DMS53 treated with DMSO at 0.1 percent for 48 hours (cell line): Measurements from ENCODE around the gene RBFOX2.
"Not testable (repeated sequence)": the region's sequence is repeated elsewhere in the genome, so short reads cannot be mapped to it uniquely, and the experiment has no call there.

ENCODE experiments used
- DNase-seq: peaks from one replicate; lab custom pipeline; 2025; ENCODE audit not compliant: unreplicated experiment; lab: John Stamatoyannopoulos, UW

RBFOX2 gene

DNA sequence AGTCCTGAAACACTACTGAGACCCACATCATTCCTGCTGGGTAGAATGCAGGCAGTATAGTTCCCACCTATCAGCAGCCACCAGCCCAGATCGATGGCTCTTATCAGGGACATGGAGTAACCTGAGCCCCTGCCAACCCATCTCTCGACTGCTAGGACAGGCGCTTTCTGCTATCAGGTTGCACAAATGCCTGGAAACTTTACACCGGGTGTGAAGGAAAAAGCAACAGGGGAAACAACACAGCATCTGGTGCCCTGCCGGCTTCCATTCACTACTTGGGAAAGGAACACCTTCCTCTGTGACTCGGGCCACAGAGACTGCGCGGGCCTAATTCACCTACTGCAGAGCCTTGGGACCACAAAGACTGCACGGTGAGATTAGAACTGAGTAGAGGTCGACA is 18.5 kb downstream of the RBFOX2 start:
- no peak for DNase-seq

DNA sequence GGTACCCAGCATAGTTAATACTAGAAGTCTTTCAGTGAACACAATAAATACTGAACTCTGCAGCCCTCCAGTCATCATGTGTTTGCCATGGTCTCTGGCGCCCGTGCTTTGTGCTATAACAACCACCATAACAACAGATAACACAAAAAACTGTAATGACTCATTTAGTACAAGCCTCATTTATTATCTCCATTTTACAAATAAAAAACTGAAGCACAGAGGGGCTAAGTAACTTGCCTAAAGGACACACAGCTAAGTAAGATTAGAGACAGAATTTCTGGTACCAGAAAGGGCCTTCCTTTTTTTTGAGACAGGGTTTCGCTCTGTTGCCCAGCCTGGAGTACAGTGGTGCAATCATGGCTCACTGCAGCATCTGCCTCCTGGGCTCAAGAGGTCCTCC is 19.5 kb downstream of the RBFOX2 start:
- no peak for DNase-seq

DNA sequence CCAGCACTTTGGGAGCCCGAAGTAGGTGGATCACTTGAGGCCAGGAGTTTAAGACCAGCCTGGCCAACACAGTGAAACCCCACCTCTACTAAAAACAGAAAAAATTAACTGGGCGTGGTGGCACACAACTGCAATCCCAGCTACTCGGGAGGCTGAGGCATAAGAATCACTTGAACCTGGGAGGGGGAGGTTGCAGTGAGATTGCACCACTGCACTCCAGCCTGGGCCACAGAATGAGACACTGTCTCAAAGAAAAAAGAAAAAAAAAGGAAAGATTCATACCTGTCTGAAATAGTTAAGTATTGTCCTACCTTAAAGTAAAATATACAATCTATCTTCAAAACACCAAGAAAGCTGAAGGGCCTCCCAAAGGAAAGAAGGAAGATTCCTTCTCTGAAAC is 20.1 kb downstream of the RBFOX2 start:
- DNase-seq: no peak

DNA sequence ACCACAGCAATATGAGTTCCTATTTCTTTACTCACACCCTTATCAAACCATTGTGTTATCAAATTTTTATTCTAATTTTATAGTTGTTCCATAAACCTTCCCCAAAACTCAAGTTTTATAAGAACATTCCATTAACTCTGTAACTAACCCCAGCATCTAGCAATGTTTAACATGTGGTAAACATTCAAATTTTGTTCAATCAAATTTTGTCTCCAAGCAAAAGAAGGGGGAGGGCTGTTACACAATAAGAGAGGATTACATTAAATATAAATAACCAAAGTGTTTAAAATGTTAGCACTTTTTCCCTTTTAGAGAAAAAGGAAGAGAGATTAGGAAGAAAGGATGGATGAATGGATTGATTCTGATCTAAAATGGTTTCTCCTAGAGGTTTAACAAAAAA is 20.5 kb downstream of the RBFOX2 start:
- DNase-seq: no peak

DNA sequence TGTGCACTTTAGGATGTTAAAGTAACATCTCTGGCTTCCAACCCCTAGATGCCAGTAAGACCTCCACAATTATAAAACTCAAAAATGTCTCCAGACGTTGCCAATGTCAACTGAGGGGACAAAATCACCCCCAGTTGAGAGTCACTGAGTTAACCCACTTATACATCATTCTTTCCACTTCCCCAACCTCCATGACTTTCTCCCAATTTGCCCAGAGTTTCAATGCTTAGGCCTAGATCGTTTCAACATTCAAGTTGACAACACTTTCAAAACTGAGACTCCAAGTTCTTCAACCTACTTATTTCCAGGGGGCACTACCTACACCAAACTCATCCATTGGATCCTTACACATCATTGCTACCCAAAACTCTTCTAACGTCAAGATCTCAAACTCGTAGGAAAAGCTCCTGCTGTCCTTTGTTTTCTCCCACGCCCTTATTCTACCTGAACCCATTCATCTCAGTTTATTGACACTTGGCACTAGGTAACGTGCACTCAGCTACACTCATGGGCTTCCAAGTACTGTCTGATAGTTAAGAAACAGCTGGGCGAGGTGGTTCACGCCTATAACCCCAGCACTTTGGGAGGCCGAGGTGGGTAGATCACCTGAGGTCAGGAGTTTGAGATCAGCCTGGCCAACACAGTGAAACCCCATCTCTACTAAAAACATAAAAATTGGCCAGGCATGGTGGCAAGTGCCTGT is 24.5 kb downstream of the RBFOX2 start:
- no peak for DNase-seq

DNA sequence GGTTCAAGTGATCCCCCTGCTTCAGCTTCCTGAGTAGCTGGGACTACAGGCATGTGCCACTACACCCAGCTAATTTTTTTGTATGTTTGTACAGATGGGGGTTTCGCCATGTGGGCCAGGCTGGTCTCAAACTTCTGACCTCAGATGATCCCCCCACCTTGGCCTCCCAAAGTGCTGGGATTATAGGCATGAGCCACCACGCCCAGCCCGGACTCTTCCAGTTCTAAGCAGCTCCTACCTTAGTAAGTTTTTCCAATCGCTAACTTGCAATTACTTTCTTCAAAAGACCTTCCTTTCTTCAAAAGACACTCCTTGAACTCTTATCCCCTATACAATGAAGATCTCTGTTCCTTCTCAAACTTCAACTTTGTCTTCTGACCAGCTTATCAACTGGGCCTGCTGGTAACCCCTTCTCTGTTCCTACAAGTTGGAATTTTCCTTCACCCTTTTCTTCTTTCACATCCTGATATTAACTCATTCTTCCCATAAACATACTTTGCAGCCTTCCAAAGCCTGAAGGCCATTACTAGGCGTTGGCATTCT is 25.8 kb downstream of the RBFOX2 start:
- no peak for DNase-seq

DNA sequence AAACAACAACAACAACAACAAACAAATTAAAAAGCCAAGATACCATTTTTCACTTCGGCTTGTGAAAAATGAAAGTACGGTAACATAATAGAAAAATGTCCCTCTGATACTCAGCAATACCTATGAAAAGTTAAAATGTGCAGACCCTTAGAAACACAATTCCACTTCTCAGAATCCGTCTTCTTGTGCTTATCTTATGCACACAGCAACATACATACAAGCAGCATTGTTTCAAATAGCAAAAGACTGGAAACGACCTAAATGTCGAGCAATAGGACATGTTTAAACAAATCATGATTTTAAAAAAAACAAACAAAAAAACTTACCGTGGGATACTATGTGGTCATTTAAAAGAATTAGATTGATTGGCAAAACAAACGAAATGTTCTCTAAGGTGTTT is 26.5 kb downstream of the RBFOX2 start:
- DNase-seq: no peak

DNA sequence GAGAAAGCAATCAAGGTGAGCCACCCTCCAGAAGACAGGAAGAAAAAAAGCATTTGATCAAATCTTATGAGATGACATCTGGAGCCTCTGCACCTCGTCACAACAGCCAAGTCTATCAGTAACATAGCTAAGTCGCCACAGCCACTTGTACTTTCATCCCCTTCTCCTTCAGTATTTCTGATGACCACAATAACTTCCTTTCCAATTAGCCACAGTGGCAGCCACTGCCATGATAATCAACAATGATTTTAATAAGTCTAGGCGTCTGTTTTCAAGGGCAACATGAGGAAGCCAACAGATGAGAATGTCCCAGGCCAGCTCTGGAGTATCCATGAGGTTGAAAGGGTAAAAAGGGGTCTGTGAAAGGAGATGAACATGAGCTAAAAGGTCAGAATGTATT is 29.9 kb downstream of the RBFOX2 start:
- no peak for DNase-seq

DNA sequence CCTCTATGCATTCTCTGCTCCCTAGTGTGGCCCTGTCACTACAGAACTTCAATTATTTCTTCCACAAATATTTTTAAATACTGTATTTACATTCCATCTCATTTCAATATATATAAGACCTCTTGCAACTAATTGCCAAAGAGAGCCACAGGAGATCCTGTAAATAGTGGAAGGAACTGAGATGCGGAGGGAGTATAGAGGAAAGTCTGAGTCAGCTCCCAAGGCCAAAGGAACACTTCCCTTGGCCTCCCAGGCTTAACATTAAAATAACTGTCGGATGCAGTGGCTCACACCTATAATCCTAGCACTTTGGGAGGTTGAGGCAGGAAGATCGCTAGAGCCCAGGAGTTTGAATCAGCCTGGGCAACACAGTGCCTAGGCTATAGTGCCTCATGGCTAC is 31.2 kb downstream of the RBFOX2 start:
- no peak for DNase-seq

DNA sequence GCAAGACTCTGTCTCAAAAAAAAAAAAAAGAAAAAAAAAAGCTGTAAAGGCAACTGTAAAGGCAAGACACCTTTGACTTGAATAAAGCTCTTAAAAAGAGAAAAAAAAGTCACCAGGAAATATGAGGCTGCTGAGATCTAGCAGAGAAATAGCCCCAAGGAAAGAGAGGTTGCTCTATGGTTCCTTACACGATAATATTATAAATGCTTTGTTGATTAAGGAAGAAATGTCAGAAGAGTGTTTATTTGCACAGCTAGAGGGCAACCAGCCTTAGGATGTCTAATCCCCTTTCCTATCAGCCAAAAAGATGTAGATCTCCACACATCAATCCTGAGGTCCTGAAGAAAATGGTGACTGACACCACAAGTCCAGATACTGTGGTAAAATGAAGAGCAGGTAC is 32.0 kb downstream of the RBFOX2 start:
- no peak for DNase-seq

DNA sequence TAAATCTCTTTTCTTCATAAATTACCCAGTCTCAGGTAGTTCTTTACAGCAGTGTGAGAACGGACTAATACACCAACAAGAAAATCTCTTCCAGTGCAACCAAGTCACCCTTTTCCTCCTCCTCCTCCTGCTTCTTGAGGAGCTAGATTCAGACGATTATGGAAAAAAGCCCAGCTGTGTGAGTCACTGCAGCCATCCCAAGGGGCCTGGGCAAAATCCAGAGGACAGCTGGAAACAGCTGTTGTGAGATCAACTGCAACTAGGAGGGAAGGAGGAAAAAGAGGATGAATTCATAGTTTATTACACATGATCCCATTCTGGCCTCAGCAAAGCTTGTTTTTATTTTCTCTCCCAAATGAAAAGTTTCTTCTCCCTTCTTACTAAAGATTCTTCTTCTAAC is 32.9 kb downstream of the RBFOX2 start:
- DNase-seq: no peak

DNA sequence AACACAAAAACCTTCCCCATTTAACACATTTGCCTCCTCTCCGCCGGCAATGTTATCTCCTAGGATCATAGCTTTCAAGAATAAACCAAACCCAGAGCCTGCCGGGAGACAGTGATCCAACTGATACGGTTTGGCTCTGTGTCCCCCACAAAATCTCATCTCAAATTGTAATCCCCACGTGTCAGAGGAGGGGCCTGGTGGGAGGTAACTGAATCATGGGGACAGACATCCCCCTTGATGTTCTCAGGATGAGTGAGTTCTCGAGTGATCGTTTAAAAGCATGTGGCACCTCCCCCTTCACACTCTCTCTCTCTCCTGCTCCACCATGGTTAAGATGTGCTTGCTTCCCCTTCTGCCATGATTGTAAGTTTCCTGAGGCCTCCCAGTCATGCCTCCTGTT is 33.3 kb downstream of the RBFOX2 start:
- no peak for DNase-seq

DNA sequence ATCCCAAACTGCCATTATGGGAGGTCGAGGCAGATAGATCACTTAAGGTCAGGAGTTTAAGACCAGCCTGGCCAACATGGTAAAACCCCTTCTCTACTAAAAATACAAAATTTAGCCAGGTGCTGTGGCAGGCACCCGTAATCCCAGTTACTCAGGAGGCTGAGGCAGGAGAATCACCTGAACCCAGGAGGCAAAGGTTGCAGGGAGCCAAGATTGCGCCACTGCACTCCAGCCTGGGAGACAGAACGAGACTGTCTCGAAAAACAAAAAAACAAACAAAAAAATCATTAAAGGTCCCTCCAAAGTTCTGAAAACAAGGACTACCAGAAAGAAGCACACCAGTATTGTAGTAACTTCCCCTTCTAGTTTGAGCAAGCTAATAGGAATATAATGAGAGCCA is 34.9 kb downstream of the RBFOX2 start:
- DNase-seq: not testable (repeated sequence)

DNA sequence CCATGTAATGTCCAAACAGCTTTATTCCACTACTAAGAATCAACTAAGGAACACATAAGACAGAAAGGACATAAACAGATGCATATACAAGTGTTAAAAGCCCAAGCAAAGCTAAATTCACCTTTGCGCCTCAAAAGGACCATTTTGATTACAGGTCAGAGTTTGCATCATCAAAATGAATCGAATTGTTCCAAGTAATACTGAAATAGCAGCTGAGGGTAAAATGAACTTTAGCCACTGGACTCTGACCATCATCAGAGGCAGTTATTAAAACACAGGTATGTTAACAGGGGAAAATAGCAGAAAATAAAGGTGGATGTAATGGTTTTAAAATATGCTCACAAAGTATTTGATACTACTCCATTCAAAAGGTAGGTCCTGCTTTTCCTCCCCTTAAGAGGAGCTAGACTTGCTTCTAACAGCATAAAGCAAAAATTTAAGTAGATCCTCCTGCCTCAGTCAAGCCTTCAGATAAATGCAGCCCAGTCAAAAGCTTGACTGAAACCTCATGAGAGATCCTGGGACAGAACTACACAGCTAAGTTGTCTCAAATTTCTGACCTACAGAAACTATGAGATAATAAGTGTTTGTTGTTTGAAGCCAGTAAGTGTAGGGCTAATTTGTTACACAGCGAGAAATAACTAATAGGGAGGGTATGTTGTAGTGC is 35.4 kb downstream of the RBFOX2 start:
- no peak for DNase-seq

DNA sequence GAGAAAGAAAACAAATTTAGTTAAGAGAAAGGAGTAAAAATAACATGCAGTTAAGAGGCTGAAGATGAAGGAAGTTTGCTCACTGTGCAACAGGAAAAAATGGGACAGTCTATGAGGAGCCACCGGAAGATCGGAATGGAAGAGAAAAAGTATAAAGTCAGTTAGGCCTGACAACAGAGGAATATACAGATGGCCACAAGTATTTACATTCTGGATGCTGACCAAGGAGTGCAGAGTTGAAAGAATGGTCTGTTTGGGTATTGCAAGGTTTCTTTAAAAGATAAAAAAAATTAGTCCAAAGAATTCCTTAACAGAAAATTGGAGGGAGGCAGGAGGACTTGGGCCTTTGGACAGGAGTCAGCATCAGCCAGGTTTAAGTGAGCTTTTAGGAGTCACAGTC is 37.5 kb downstream of the RBFOX2 start:
- no peak for DNase-seq

DNA sequence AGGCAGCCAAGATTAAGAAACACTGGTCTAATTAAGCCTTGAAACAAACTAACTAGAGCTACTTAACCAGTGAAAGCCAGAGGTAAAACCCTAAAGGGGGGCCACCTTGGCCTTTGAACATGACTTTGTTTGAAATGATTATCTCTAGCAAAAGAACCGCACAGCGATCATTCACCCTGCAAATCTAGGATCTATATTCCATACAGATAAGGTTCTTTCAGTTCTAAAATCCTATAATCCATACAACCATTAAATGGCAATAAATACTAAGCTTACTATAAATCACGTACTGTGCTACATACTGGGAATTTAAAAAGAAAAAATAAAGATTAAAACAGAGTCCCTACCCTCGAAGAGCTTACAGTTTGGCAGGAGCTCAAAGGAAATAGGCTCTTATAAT is 40.6 kb downstream of the RBFOX2 start:
- no peak for DNase-seq

DNA sequence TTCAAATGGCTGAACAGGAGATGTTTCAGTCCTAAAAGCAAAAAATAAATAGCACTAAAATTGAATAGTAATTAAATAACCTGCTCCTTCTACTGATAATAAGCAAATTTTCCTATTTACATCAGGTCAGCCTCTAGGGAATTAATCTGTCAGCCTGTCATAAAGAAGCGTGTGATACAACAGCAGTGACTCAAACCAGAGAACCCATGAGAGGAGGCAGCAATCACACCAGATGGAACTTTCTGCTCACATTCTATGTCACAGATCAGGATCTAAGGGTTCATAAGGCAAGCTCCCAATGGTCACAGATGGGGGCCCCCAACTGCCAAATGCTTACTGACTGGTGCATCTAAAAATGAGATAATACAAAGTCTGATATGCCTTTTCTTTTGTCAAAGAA is 41.1 kb downstream of the RBFOX2 start:
- DNase-seq: no peak

DNA sequence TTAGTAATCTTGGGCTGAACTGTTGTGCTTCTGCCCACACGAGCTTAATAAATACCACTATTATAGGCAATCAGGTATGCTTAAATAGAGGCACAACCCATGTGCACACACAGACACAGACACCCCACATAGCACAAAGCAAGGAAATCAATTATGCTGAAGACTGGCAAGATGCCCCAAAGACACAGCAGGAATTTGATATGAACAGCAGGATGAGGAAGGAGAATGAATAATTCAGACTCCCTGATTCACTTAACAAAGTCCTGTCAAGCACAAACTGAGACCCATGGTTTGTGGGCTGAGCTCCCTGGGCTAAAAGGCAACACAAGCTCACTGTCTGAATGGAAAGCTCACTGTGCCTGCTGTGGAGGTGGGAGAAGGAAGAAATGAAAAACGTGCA is 42.5 kb downstream of the RBFOX2 start:
- no peak for DNase-seq

DNA sequence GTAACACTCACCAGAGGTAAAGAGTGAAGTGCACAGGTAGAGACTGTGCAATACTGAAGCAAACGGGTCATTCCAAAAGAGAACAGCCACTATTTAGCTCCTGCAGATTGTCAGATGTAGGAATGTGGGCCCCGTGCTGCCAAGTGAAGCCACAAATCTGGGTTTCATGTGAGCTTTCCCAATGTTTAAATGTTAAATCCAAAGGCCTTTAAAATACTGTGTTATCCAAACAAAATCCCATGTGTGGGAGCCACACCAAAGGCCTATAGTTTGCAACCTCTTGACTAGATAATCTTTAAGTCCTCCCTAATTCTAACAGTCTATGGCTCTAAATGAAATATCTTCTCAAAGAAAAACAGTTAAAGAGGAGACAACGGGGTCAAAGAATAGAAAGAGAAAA is 43.3 kb downstream of the RBFOX2 start:
- no peak for DNase-seq

DNA sequence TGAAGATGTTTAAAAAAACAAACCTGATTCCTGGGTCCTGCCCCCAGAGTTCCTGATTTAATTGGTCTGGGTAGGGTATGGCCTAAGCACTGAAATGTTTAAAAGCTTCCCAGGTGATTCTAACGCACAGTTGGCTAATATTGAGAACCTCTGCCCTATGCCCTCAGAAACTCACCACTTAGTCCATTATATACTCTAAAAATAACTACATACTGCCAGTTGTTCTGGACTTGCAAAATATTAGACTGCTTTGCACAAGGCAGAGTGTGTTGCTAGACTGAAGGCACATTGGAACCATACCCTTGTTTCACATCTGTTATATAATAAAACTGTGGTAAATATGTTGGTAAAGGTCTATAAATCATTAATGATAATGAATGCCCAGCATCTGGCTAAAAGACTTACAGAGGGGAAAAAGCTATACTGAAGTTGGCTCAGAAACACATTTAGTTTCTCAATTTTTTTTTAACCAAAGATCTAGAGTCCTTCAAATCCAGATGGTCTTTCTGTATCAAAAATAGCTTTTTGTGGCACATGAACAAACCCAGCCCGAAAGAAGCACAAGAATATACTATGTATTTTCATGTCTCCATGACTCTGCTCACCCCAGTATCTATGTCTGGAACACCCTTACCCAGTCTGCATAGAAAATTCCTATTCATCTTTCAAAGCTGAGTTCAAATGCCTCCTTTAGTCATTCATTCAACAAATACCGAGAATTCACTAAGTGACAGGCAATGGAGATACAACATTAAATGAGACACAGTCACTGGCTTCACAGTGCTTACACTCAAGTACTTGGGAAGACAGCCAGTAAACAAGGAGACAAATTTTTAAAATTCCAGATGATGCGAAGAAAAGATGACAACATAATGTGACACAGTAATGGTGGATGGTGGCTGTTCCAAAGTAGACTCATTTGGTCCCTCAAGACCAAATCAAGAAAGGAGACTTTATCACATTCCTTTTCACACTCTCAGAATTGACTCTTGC is 44.1 kb downstream of the RBFOX2 start:
- no peak for DNase-seq

DNA sequence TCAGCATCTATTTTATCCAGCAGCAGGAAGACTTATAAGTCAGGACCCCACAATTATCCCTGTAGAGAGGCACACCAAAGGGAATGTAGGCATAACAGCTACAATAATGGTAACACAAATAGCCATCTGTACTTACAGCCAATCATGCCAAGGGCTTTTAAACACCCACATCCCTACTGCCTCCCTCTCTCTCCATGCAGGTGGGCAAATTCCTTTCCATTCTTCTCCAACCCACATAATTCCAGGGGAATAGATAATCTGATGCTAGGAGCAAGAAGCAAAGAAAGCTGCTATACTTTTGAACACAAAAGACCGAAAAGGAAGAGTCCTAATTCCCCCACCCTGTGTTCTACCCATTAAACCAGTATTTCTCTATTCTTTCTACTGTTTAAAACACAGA is 46.7 kb downstream of the RBFOX2 start:
- no peak for DNase-seq

DNA sequence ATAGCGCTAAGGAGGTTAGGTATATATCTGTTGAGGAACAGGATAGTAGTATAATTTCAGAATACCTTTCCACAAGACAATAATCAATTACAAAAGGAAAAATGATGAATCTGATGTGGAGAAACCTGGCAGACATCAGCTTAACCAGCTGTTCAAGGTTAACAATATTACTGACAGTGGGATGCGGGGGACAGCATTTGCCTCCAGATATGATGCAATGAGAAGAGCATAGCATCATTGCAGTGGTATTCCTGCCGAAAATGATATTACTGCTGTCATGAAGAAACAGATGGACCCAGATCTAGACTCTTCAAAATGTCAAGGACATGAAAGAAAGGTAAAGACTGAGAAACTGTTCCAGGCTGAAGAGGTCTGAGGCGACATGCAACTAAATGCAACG is 49.7 kb downstream of the RBFOX2 start:
- DNase-seq: no peak
